Gastrocnemius medialis (tissue), 4 donors: ENCODE measurements around the gene CPA5.

Experiments
- POLR2A ChIP-seq, 2 donors: fragments of 450-650 bp; IDR thresholded peaks; one replicate each; pipeline ENCODE4 v1.6.1; 2017; ENCODE audit warnings: antibody characterized with exemption in 2 of 2, mild to moderate bottlenecking in 2 of 2, moderate library complexity in 2 of 2
- TF ChIP-seq, protein P1 (sequence below), 5 experiments: fragments of 450-650 bp in 3 of 5; fragments of 200-600 bp in 2 of 5; sonication (generic) in 2 of 5; IDR thresholded peaks in 4 of 5; conservative IDR thresholded peaks in 1 of 5; 1 replicate in 4 of 5; 2 replicates in 1 of 5; pipeline ENCODE4 v1.5.1; 2016 to 2019; ENCODE audit warnings: antibody characterized with exemption in 5 of 5, mild to moderate bottlenecking in 3 of 5, moderate library complexity in 3 of 5

DNA sequence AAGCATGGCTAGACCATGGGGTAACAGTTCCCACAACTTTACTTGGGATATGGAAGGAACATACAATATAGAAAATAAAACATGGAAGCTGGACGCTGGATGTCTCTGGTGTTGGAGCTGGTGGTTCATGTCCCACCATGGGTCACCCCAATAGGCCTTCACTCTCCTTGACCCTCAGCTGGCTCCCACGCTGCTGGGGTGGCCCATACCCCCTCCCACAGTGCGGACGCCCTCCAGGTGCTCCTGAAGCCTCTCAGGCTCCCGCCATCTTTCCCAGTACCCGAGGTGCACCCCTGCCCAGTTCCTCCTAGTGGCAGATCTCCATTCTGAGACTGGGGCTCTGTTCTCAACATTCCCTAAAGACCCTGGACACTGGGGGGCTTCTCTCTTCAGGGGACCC is 29.9 kb downstream of the CPA5 start:
- no peak for TF ChIP-seq POLR2A (IDR thresholded peaks at IDR 0.05)
- TF ChIP-seq, protein P1, sequence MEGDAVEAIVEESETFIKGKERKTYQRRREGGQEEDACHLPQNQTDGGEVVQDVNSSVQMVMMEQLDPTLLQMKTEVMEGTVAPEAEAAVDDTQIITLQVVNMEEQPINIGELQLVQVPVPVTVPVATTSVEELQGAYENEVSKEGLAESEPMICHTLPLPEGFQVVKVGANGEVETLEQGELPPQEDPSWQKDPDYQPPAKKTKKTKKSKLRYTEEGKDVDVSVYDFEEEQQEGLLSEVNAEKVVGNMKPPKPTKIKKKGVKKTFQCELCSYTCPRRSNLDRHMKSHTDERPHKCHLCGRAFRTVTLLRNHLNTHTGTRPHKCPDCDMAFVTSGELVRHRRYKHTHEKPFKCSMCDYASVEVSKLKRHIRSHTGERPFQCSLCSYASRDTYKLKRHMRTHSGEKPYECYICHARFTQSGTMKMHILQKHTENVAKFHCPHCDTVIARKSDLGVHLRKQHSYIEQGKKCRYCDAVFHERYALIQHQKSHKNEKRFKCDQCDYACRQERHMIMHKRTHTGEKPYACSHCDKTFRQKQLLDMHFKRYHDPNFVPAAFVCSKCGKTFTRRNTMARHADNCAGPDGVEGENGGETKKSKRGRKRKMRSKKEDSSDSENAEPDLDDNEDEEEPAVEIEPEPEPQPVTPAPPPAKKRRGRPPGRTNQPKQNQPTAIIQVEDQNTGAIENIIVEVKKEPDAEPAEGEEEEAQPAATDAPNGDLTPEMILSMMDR (IDR thresholded peaks at IDR 0.05 in 4 of 5, conservative IDR thresholded peaks at IDR 0.05 in 1 of 5), result no peak
